ENCODE data around the gene ADIPOR2.

Gene ADIPOR2

DNA sequence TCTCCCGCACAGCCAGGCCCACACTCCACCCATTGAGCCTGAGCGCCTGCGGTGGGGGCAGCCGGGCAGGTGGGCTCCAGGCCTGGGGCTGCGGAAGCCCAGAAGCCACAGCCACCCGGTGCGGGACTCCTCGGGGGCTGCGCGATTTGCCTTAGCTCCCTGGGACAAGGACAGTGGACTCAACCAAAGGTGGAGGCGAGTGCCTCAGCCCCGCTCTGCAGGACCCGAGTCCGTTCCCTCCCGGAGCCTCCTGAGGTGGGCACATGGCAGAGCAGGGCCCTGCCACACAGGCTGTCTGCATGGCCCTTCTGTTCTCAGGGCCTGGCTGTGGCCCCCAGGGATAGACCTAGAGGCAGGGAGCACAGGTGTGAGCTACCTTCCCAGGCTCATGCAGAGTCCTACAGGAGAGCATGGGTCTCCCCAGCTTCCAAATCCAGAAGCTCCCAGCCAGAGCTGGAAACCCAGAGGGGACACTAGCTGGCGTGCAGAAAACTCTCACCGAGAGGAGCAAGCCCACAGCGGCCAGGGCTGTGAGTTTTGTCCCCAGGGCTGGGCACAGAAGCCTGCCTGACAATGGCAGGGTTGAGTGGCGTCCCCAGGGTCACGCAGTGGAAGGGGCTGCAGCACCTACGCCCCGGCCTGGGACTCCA, 107.2 kb downstream of the ADIPOR2 start:
- TF ChIP-seq CREB1 (IDR thresholded peaks at IDR 0.05; ENCODE audit: low read depth) (no peak), ZBTB7A (IDR thresholded peaks at IDR 0.05; ENCODE audit: low read depth) (no peak), TCF12 (IDR thresholded peaks at IDR 0.05; ENCODE audit: low read depth) (no peak), TAF1 (IDR thresholded peaks at IDR 0.05; ENCODE audit: low read depth) (no peak), EGR1 (IDR thresholded peaks at IDR 0.05) (no peak), EP300 (IDR thresholded peaks at IDR 0.05; ENCODE audit: borderline replicate concordance) (no peak), CEBPB (IDR thresholded peaks at IDR 0.05) (no peak), YY1 (IDR thresholded peaks at IDR 0.05; ENCODE audit: low read depth) (no peak), TEAD4 (IDR thresholded peaks at IDR 0.05) (no peak), RAD21 (IDR thresholded peaks at IDR 0.05; ENCODE audit: low read depth) (no peak), NFIC (IDR thresholded peaks at IDR 0.05) (no peak), FOXM1 (IDR thresholded peaks at IDR 0.05; ENCODE audit: borderline replicate concordance, low read depth) (no peak)
- TF ChIP-seq, protein P1, sequence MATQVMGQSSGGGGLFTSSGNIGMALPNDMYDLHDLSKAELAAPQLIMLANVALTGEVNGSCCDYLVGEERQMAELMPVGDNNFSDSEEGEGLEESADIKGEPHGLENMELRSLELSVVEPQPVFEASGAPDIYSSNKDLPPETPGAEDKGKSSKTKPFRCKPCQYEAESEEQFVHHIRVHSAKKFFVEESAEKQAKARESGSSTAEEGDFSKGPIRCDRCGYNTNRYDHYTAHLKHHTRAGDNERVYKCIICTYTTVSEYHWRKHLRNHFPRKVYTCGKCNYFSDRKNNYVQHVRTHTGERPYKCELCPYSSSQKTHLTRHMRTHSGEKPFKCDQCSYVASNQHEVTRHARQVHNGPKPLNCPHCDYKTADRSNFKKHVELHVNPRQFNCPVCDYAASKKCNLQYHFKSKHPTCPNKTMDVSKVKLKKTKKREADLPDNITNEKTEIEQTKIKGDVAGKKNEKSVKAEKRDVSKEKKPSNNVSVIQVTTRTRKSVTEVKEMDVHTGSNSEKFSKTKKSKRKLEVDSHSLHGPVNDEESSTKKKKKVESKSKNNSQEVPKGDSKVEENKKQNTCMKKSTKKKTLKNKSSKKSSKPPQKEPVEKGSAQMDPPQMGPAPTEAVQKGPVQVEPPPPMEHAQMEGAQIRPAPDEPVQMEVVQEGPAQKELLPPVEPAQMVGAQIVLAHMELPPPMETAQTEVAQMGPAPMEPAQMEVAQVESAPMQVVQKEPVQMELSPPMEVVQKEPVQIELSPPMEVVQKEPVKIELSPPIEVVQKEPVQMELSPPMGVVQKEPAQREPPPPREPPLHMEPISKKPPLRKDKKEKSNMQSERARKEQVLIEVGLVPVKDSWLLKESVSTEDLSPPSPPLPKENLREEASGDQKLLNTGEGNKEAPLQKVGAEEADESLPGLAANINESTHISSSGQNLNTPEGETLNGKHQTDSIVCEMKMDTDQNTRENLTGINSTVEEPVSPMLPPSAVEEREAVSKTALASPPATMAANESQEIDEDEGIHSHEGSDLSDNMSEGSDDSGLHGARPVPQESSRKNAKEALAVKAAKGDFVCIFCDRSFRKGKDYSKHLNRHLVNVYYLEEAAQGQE (IDR thresholded peaks at IDR 0.05; ENCODE audit: low read depth) = no peak
- TF ChIP-seq, protein P2, sequence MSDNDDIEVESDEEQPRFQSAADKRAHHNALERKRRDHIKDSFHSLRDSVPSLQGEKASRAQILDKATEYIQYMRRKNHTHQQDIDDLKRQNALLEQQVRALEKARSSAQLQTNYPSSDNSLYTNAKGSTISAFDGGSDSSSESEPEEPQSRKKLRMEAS (IDR thresholded peaks at IDR 0.05) = no peak
- TF ChIP-seq, protein P3, sequence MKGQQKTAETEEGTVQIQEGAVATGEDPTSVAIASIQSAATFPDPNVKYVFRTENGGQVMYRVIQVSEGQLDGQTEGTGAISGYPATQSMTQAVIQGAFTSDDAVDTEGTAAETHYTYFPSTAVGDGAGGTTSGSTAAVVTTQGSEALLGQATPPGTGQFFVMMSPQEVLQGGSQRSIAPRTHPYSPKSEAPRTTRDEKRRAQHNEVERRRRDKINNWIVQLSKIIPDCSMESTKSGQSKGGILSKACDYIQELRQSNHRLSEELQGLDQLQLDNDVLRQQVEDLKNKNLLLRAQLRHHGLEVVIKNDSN (IDR thresholded peaks at IDR 0.05) = no peak

DNA sequence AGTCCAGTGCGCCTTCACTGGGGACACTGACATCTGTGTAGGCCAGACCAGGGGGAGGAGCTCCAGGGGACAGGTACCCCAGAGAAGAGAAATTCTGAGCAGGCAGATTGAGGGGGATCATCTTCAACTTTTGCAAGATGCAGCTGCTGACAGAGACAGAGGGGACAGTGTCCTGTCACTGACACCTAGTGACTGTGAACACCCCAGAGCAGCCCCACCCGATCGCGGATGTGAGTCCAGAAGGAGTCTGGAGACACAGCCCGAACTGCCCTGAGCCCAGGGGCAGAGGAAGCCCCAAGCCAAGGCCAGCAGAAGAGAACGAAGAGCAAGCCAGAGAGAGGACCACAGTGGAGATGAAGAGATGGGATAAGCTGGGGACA, 107.8 kb downstream of the ADIPOR2 start:
- TF ChIP-seq ZBTB7A (IDR thresholded peaks at IDR 0.05; ENCODE audit: low read depth) (no peak), EGR1 (IDR thresholded peaks at IDR 0.05) (no peak)
- TF ChIP-seq, protein P1 (IDR thresholded peaks at IDR 0.05; ENCODE audit: low read depth) = no peak
- TF ChIP-seq, protein P3 (IDR thresholded peaks at IDR 0.05) = no peak

GRCh38 chr12:1799051-1799881, 108.4 kb downstream of the ADIPOR2 start:
- TF ChIP-seq ZBTB7A (IDR thresholded peaks at IDR 0.05; ENCODE audit: low read depth) (no peak), FOXM1 (IDR thresholded peaks at IDR 0.05; ENCODE audit: borderline replicate concordance, low read depth) (no peak), TAF1 (IDR thresholded peaks at IDR 0.05; ENCODE audit: low read depth) (no peak)
- TF ChIP-seq, protein P1 (IDR thresholded peaks at IDR 0.05; ENCODE audit: low read depth) = no peak

DNA sequence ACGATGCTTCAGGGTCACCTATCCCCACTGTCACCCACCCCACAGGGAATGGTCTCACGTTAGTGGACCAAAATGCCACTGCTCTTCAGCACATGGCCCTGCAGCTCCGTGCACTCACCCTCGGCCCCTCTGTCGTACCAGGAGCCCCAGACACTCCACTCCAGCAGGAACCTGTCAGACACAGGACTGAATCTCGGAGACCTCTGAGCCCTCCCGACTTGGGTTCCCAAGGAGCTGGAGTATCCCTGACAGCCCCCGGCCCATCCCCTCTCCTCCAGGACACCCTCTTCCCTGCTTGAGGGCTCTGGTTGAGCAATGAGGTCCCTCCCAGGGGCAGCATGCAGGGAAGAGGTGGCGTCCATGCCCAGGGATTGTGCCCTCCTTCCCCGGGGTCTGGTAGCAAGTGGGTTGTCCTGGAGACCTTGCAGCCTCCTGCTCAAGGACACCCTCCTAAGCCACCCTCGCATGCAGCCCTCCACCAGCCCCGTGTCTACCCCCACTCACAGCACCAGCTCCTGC, 109.1 kb downstream of the ADIPOR2 start:
- TF ChIP-seq TEAD4 (IDR thresholded peaks at IDR 0.05) = no peak
- TF ChIP-seq EP300 (IDR thresholded peaks at IDR 0.05; ENCODE audit: borderline replicate concordance) = no peak
- no peak for TF ChIP-seq RAD21 (IDR thresholded peaks at IDR 0.05; ENCODE audit: low read depth)
- TF ChIP-seq NFIC (IDR thresholded peaks at IDR 0.05) = no peak
- no peak for TF ChIP-seq TCF12 (IDR thresholded peaks at IDR 0.05; ENCODE audit: low read depth)
- no peak for TF ChIP-seq YY1 (IDR thresholded peaks at IDR 0.05; ENCODE audit: low read depth)
- no peak for TF ChIP-seq EGR1 (IDR thresholded peaks at IDR 0.05)
- TF ChIP-seq CEBPB (IDR thresholded peaks at IDR 0.05) = no peak
- TF ChIP-seq CREB1 (IDR thresholded peaks at IDR 0.05; ENCODE audit: low read depth) = no peak
